Measurements from ENCODE around the gene TMPRSS13.

Gene TMPRSS13

DNA sequence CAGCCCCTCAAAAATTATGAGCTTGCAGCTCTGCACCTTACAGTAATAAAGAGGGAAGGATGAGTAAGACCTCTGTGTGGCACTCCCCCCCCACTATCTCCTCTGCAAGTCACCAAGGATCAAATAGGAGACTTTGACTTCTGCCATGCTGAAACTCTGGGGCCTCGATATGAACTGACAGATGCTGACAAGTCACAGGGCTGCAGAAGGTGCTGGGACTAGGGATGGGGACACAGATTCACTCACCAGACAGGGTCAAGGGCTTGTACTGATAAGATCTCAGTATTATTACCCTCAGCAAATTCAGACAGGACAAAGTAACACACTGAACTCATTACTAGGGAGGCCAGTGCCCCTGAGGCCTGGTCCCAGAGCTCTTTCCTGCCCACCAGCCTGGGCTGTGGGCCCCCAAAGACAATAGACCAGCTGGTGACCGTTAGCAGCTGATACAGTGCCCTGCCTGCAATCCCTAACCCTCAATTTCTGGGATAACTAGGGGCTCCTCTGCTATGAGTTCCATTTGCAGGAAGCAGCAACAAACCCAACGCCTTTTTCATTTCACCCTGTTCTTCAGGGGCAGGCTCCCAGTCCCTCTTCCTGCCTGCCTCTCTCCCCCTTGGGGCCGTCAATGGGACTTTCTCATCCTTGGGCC lies 20.1 kb downstream of the TMPRSS13 start:
- Histone ChIP-seq H3K36me3 (no peaks in the 10 kb centered on the region), H3K9me3 (no peaks in the 10 kb centered on the region), H3K4me1 (ENCODE audit: control insufficient read depth in 1 of 2, insufficient read depth in 1 of 2, low read depth in 1 of 2, low read length in 1 of 2) (no peaks in the 10 kb centered on the region), H3K4me3 (ENCODE audit: low read depth in 1 of 2, low read length in 1 of 2) (no peak overlapping the region), H3K27me3 (no peaks in the 10 kb centered on the region), H3K27ac (no peak overlapping the region)
- no peak for TF ChIP-seq CTCF (IDR thresholded peaks at IDR 0.05)

GRCh38 chr11:117908109-117908895 lies 20.9 kb downstream of the TMPRSS13 start:
- Histone ChIP-seq H3K36me3 (no peaks in the 10 kb centered on the region), H3K9me3 (no peaks in the 10 kb centered on the region), H3K4me3 (ENCODE audit: low read depth in 1 of 2, low read length in 1 of 2) (no peak overlapping the region), H3K27ac (no peak overlapping the region), H3K4me1 (ENCODE audit: control insufficient read depth in 1 of 2, insufficient read depth in 1 of 2, low read depth in 1 of 2, low read length in 1 of 2) (no peaks in the 10 kb centered on the region), H3K27me3 (no peaks in the 10 kb centered on the region)
- TF ChIP-seq CTCF (IDR thresholded peaks at IDR 0.05) = no peak

DNA sequence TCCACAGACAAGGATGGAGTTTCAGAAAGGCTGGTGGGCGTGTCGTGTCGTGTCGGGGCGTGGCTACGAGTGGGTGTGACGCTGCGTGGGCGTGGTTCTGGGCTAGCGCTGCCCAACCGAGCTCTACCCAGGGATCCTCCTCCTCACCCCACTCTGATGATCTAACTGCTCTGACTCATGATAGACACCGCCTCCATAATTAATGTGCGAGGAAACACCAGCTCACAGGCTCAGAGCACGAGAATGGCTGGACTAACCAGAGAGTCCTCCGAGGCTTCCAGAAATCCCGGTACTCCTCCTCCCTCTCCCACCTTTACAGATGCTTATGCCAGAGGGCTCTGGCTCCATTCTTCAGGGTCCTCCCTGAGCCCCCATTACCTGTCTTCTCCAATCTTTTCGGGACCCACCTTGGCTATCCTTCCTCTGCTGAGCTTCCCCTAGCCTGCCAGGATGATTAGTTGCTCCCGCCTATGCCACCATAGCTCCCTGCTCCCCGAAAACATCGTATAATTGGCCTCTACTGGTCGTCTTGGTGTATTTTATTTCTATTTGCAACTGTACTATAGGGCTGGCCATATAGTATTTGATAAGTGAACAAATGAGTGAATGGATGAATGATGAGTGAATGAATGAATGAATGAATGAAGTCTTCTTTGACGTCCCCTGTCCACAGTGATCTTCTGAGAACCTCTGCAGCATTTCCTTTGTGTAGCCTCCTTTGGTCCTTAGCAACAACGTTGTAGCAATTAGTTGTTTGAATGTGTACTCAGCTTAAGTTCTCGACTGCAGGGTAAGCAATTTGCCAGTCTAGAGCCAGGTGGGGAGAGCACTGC lies 21.7 kb downstream of the TMPRSS13 start:
- Histone ChIP-seq H3K27me3 (no peaks in the 10 kb centered on the region), H3K36me3 (no peaks in the 10 kb centered on the region), H3K27ac (no peak overlapping the region), H3K4me3 (ENCODE audit: low read depth in 1 of 2, low read length in 1 of 2) (no peak overlapping the region), H3K4me1 (ENCODE audit: control insufficient read depth in 1 of 2, insufficient read depth in 1 of 2, low read depth in 1 of 2, low read length in 1 of 2) (no peaks in the 10 kb centered on the region), H3K9me3 (no peaks in the 10 kb centered on the region)
- TF ChIP-seq CTCF (IDR thresholded peaks at IDR 0.05) = no peak

- Histone ChIP-seq H3K36me3 (no peaks in the 10 kb centered on the region), H3K4me1 (ENCODE audit: control insufficient read depth in 1 of 2, insufficient read depth in 1 of 2, low read depth in 1 of 2, low read length in 1 of 2) (no peaks in the 10 kb centered on the region), H3K4me3 (ENCODE audit: low read depth in 1 of 2, low read length in 1 of 2) (no peak overlapping the region), H3K27ac (no peak overlapping the region), H3K9me3 (no peaks in the 10 kb centered on the region), H3K27me3 (no peaks in the 10 kb centered on the region)
- no peak for TF ChIP-seq CTCF (IDR thresholded peaks at IDR 0.05)
These were observed 22.5 kb downstream of the TMPRSS13 start for GRCh38 chr11:117906710-117907109.

- H3K27ac ChIP-seq = no peak overlapping the region
- no peak for TF ChIP-seq CTCF (IDR thresholded peaks at IDR 0.05)
- H3K4me1 ChIP-seq (ENCODE audit: control insufficient read depth in 1 of 2, insufficient read depth in 1 of 2, low read depth in 1 of 2, low read length in 1 of 2) = no peaks in the 10 kb centered on the region
- no peak overlapping the region for H3K4me3 ChIP-seq (ENCODE audit: low read depth in 1 of 2, low read length in 1 of 2)
- H3K36me3 ChIP-seq = no peaks in the 10 kb centered on the region
- H3K9me3 ChIP-seq = no peaks in the 10 kb centered on the region
- H3K27me3 ChIP-seq = no peaks in the 10 kb centered on the region
These were observed 23.1 kb downstream of the TMPRSS13 start for GRCh38 chr11:117906126-117906525.
